Measurements from ENCODE around the gene MAPK4.

DNA sequence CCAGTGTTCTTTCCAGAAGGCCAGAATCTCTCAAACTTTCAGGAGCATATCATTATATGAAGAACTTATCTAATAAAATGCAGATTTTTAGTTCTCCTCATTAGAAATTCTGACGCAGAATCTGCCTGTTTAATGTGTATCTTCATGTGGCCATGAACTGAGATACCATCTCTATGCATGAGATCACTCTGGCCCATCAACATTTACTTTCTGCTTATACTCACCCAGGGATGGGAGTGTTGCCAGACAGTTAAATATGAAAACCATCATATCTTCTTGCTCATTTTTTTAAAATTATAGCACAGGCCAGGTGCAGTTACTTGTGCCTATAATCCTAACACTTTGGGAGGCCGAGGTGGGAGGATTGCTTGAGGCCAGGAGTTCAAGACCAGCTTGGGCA, 60.4 kb downstream of the MAPK4 start:
- TF ChIP-seq, protein P1, sequence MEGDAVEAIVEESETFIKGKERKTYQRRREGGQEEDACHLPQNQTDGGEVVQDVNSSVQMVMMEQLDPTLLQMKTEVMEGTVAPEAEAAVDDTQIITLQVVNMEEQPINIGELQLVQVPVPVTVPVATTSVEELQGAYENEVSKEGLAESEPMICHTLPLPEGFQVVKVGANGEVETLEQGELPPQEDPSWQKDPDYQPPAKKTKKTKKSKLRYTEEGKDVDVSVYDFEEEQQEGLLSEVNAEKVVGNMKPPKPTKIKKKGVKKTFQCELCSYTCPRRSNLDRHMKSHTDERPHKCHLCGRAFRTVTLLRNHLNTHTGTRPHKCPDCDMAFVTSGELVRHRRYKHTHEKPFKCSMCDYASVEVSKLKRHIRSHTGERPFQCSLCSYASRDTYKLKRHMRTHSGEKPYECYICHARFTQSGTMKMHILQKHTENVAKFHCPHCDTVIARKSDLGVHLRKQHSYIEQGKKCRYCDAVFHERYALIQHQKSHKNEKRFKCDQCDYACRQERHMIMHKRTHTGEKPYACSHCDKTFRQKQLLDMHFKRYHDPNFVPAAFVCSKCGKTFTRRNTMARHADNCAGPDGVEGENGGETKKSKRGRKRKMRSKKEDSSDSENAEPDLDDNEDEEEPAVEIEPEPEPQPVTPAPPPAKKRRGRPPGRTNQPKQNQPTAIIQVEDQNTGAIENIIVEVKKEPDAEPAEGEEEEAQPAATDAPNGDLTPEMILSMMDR (IDR thresholded peaks at IDR 0.05; ENCODE audit: insufficient read depth, low read length, poor library complexity, severe bottlenecking), result no peak
- TF ChIP-seq EZH2phosphoT487 (conservative IDR thresholded peaks at IDR 0.05; ENCODE audit: low read length), result no peak

All from SU-DHL-6 (cell line).